Measurements from ENCODE around the gene LIN52.

DNA sequence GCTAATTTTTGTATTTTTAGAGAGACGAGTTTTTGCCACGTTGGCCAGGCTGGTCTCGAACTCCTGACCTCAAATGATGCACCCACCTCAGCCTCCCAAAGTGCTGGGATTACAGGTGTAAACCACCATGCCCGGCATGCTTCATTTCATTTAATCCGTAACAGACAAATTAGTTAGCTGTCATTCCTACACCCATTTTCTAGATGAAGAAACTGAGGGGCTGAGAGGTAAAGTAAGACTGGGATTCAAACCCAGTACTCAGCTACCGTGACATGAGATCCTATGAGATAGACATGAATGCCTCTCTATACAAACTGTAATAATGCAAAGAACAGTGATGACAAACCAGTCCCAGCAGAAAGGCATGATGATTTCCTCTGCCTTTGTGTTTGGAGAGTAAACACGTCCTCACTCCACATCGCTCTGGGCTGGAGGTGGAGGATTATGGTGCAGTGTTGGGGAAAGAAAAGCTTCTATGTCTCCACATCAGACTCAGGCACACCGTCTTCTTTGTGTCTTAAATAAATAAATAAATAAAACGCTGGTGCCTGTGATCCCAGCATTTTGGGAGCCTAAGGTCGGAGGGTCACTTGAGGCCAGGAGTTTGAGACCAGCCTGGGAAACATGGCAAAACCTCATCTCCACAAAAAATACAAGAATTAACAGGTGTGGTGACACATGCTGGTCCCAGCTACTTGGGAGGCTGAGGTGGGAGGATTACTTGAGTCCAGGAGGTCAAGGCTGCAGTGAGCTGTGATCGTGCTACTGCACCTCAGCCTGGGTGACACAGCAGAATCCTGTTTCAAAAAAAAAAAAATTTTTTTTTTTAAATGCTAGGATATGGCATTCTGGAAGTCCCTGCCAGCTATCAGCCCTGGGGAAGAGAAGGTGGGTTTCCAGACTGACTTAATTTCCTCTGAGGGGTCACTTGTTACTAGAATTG, 164.9 kb downstream of the LIN52 start:
- TF ChIP-seq, protein P1, sequence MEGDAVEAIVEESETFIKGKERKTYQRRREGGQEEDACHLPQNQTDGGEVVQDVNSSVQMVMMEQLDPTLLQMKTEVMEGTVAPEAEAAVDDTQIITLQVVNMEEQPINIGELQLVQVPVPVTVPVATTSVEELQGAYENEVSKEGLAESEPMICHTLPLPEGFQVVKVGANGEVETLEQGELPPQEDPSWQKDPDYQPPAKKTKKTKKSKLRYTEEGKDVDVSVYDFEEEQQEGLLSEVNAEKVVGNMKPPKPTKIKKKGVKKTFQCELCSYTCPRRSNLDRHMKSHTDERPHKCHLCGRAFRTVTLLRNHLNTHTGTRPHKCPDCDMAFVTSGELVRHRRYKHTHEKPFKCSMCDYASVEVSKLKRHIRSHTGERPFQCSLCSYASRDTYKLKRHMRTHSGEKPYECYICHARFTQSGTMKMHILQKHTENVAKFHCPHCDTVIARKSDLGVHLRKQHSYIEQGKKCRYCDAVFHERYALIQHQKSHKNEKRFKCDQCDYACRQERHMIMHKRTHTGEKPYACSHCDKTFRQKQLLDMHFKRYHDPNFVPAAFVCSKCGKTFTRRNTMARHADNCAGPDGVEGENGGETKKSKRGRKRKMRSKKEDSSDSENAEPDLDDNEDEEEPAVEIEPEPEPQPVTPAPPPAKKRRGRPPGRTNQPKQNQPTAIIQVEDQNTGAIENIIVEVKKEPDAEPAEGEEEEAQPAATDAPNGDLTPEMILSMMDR (IDR thresholded peaks at IDR 0.05; ENCODE audit: borderline replicate concordance, extremely low read depth, low read length, poor library complexity, severe bottlenecking): no peak
- TF ChIP-seq EZH2 (IDR thresholded peaks at IDR 0.05; ENCODE audit: borderline replicate concordance, low read depth, low read length, severe bottlenecking): no peak

Data from DND-41 (cell line).